GM23248 (cell line): ENCODE measurements around the gene RAB36.

ENCODE experiments used
- EZH2 ChIP-seq: fragments of 200-600 bp; sonication (generic); IDR thresholded peaks from 2 replicates; pipeline ENCODE4 v1.6.1; 2018; ENCODE audit warnings: antibody characterized with exemption, mild to moderate bottlenecking; ENCODE audit not compliant: insufficient read depth, poor library complexity, severe bottlenecking
- EZH2phosphoT487 ChIP-seq: fragments of 200-600 bp; sonication (generic); IDR thresholded peaks from 2 replicates; pipeline ENCODE4 v1.6.1; 2018; ENCODE audit warnings: antibody characterized with exemption, moderate library complexity, mild to moderate bottlenecking, low read depth; ENCODE audit not compliant: insufficient read depth

DNA sequence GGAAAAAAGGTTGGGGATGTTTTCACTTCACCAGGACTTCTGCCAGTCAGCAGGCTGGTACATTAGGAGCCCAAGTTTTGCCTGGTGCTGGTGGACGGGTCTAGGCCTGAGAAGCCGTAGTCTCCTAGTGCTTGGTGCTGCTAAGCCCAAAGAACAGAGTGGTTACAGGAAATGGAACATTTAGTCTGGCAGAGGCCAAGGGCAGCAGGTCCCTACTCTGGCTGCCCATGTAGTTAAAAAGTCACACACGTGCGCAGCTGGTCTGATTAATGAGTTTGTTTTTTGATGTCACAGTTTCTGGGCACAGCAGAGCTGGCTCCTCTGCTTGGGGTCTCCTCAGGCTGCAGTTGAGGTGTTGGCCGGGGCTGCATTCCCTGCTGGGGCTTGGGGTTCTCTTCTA lies 55.6 kb downstream of the RAB36 start:
- no peak for TF ChIP-seq EZH2phosphoT487
- no peak for TF ChIP-seq EZH2
